Stomach smooth muscle (tissue), 2 donors: Measurements from ENCODE around the gene ALG1.
"Not testable (repeated sequence)": the region's sequence is repeated elsewhere in the genome, so short reads cannot be mapped to it uniquely, and the experiment has no call there.

Experiments
- H3K27ac ChIP-seq: one replicate; pipeline ENCODE4 v1.7.0; 2013; ENCODE audit warnings: mild to moderate bottlenecking, low read length, inconsistent platforms
- H3K27me3 ChIP-seq, 2 donors: one replicate each; pipeline ENCODE4 v1.7.0; 2013; ENCODE audit warnings: low read length in 2 of 2; ENCODE audit not compliant: insufficient read depth in 2 of 2, control insufficient read depth in 1 of 2
- H3K36me3 ChIP-seq, 2 donors: one replicate each; pipeline ENCODE4 v1.7.0; 2013; ENCODE audit warnings: low read length in 2 of 2; ENCODE audit not compliant: control insufficient read depth in 2 of 2, insufficient read depth in 2 of 2
- H3K4me1 ChIP-seq: one replicate; pipeline ENCODE4 v1.7.0; 2013; ENCODE audit warnings: low read length; ENCODE audit not compliant: control insufficient read depth, insufficient read depth
- H3K4me3 ChIP-seq, 2 donors: one replicate each; pipeline ENCODE4 v1.7.0; 2013; ENCODE audit warnings: low read length in 2 of 2
- H3K9ac ChIP-seq, 2 donors: one replicate each; pipeline ENCODE4 v1.7.0; 2013; ENCODE audit warnings: low read length in 2 of 2, mild to moderate bottlenecking in 1 of 2
- H3K9me3 ChIP-seq, 2 donors: one replicate each; pipeline ENCODE4 v1.7.0; 2013; ENCODE audit warnings: low read length in 2 of 2; ENCODE audit not compliant: control insufficient read depth in 2 of 2
- donor health status: healthy.
- donor health status: Pancreatic carcinoma.

ALG1 gene

DNA sequence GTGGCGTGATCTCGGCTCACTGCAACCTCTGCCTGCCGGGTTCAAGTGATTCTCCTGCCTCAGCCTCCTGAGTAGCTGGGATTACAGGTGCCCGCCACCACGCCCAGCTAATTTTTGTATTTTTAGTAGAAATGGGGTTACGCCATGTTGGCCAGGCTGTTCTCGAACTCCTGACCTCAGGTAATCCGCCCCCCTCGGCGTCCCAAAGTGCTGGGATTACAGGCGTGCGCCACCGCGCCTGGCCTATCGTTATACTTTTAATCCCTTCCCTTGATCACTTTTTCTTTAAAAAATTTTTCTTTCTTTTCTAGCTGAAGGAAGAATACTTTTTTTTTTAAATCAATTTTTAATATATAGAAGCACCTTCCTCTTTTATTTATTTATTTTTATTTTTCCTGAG lies 2.1 kb downstream of the ALG1 start:
- H3K4me3 ChIP-seq, H3K27ac ChIP-seq, H3K9ac ChIP-seq, H3K27me3 ChIP-seq, H3K9me3 ChIP-seq: not testable (repeated sequence)
- peaks cover 17% of the 10 kb centered on the region for H3K4me1 ChIP-seq
- H3K36me3 ChIP-seq = peaks cover 0 to 22% of the 10 kb centered on the region in 2 donors

- Histone ChIP-seq H3K4me1 (peaks cover 17% of the 10 kb centered on the region), H3K27ac (no peak overlapping the region), H3K9ac (no peak overlapping the region), H3K4me3 (no peak overlapping the region), H3K27me3 (no peaks in the 10 kb centered on the region), H3K9me3 (no peaks in the 10 kb centered on the region), H3K36me3 (peaks cover 0 to 22% of the 10 kb centered on the region in 2 donors)
Measured at GRCh38 chr16:5075637-5076036, 4.0 kb downstream of the ALG1 start.

DNA sequence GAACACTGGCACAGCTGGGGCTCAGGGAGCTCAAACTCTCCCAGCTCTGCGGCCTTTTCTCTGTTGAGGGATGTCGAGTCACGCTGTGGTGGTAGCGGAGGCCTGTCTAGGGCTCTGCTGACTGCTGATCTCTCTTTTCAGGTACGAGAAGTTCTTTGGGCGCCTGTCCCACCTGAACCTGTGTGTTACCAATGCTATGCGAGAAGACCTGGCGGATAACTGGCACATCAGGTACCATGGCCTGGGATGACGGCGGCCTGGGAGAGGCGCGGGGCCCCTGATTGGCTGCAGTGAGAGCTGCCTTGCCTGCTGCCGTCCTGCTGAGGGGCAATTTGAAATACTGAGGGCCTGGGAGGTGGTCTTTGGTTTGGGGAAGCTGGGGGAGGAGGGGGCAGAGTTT lies 5.7 kb downstream of the ALG1 start:
- Histone ChIP-seq H3K27ac (no peak overlapping the region), H3K36me3 (peaks cover 0 to 22% of the 10 kb centered on the region in 2 donors), H3K27me3 (no peaks in the 10 kb centered on the region), H3K4me1 (peaks cover 5% of the 10 kb centered on the region), H3K4me3 (no peak overlapping the region), H3K9me3 (no peaks in the 10 kb centered on the region), H3K9ac (no peak overlapping the region)

- Histone ChIP-seq H3K27ac (no peak overlapping the region), H3K9me3 (no peaks in the 10 kb centered on the region), H3K36me3 (peaks cover 0 to 24% of the 10 kb centered on the region in 2 donors)
Measured at GRCh38 chr16:5078626-5079025, 7.0 kb downstream of the ALG1 start.

DNA sequence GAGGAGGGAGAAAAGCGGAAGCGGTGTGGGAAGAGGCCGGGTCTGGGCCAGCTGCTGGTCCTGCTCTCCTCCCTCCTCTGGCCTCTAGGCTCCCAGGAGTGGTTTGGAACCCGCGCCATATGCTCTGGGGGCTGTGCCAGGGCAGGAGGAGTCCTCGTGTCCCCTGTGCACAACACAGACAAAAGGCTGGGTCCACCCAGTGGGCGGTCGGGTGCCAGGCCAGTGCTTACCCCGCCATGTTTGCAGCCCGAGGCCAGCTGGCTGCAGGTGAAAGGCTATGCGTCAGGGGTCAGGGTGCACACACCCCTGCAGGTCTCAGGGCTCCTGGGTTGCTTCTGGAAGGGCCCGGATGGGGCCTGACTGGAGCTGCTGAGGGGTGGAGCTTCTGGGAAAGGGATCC lies 8.8 kb downstream of the ALG1 start:
- H3K4me1 ChIP-seq, H3K9me3 ChIP-seq, H3K9ac ChIP-seq, H3K27me3 ChIP-seq, H3K27ac ChIP-seq, H3K4me3 ChIP-seq: not testable (repeated sequence)
- peaks cover 0 to 18% of the 10 kb centered on the region in 2 donors for H3K36me3 ChIP-seq

More at GRCh38 chr16:5078626-5079025, 7.0 kb downstream of the ALG1 start:
- no peaks in the 10 kb centered on the region for H3K27me3 ChIP-seq
- no peak overlapping the region for H3K9ac ChIP-seq
- H3K4me1 ChIP-seq = no peaks in the 10 kb centered on the region
- no peak overlapping the region for H3K4me3 ChIP-seq

DNA sequence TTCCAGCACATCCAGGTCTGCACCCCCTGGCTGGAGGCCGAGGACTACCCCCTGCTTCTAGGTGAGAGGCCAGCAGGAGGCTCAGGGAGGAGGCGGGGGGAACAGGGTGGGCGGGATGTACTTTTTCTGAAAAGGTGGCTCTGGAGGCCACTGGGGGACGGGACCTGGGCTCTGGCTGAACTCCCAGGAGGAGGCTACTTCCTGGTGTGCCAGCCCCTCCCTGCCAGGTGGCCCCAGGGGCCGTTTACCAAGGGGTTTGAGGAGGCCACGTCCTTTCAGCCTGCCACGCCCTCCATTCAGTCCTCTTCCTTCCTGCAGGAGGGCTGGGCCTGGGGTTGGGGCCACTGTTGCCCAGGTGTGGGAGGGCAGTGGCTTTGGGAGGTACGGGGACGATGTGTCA lies 9.4 kb downstream of the ALG1 start:
- H3K9ac ChIP-seq, H3K27me3 ChIP-seq, H3K27ac ChIP-seq, H3K4me3 ChIP-seq, H3K9me3 ChIP-seq, H3K4me1 ChIP-seq: not testable (repeated sequence)
- peaks cover 0 to 13% of the 10 kb centered on the region in 2 donors for H3K36me3 ChIP-seq

GRCh38 chr16:5083646-5084045 lies 12.0 kb downstream of the ALG1 start:
- not testable (repeated sequence) for H3K27me3 ChIP-seq, H3K9me3 ChIP-seq, H3K4me3 ChIP-seq, H3K4me1 ChIP-seq, H3K9ac ChIP-seq, H3K36me3 ChIP-seq, H3K27ac ChIP-seq

DNA sequence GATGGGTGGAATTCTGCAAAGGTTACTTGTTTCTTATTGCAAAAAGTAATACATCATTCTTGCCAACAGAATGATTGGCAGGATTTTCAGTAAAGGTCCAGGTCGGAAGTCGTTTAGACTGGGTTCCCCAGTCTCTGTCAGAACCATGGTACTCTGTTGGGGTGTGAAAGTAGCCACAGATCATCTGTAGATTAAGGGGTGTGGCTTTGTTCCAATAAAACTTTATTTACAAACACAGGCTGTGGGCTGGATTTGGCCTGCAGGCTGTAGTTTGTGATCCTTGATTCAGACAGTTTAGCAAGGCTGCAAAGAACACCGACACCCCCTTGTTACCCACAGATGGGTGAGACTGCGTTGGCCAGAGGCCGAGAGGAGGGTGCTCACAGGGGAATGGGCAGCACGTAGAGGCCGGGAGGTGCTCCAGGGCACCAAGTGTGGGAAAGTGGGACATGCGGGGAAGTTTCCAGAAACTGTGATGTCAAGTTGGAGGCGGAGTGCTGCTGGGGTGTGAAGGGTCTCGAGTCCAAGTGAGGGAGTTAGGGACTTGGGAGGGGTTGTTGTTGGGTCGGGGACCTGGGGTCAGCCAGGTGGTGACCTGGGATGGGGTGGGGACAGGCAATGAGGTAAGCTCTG lies 12.6 kb downstream of the ALG1 start:
- H3K36me3 ChIP-seq, H3K9ac ChIP-seq, H3K4me1 ChIP-seq, H3K27me3 ChIP-seq, H3K9me3 ChIP-seq, H3K27ac ChIP-seq, H3K4me3 ChIP-seq: not testable (repeated sequence)

DNA sequence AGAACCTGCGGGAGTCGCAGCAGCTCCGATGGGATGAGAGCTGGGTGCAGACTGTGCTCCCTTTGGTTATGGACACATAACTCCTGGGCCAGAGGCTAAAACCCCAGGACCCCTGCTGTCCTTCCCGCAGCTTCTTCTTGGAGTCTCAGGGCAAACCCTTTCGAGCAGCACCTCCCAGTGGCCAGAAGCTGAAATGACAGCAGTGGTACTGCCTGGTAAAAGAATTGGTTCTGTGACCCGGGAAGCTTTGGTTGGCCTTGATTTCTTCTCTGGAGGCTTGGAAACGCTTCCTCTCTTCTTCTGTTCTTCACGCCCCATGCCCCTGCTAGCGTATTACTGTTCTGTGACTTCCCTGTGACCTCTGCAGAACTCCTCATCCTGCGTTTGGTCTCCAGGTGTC lies 13.2 kb downstream of the ALG1 start:
- not testable (repeated sequence) for H3K36me3 ChIP-seq, H3K9ac ChIP-seq, H3K4me1 ChIP-seq, H3K27ac ChIP-seq, H3K9me3 ChIP-seq, H3K4me3 ChIP-seq, H3K27me3 ChIP-seq

DNA sequence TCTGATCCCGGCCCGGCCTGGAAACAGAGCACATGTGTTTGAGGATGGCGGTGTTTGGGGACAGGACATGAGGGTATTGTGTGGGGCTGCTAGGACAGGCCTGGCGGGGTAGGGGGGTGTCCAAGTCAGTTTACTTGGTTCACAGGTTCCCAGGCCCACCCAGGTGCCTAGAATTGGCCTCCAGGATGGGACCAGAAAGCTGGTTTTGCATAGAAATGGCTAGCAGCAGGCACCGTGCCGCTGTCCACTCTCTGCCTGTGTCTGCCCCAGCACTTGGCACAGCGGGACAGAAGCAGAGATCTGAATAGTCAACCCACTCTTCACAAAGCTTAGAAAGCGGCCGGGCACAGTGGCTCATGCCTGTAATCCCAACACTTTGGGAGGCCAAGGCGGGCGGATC lies 14.1 kb downstream of the ALG1 start:
- H3K4me3 ChIP-seq = not testable (repeated sequence)

GRCh38 chr16:5088086-5088790 lies 16.6 kb downstream of the ALG1 start:
- not testable (repeated sequence) for H3K4me3 ChIP-seq, H3K27ac ChIP-seq, H3K27me3 ChIP-seq, H3K9ac ChIP-seq, H3K36me3 ChIP-seq, H3K9me3 ChIP-seq, H3K4me1 ChIP-seq

More for the DNA sequence above, 14.1 kb downstream of the ALG1 start:
- H3K27me3 ChIP-seq, H3K27ac ChIP-seq, H3K9ac ChIP-seq, H3K9me3 ChIP-seq, H3K4me1 ChIP-seq, H3K36me3 ChIP-seq: not testable (repeated sequence)
